Panc1 (cell line): ENCODE measurements around the gene LRRC59.
"Not testable (repeated sequence)": the region's sequence is repeated elsewhere in the genome, so short reads cannot be mapped to it uniquely, and the experiment has no call there.

Experiments
- CTCF ChIP-seq: fragments of 450-650 bp; IDR thresholded peaks from 2 replicates; pipeline ENCODE4 v1.5.1; 2017; ENCODE audit warnings: mild to moderate bottlenecking
- POLR2AphosphoS5 ChIP-seq: IDR thresholded peaks from 2 replicates; pipeline ENCODE4 v1.6.1; 2012; ENCODE audit warnings: mild to moderate bottlenecking, low read depth, low read length, moderate library complexity
- TCF7L2 ChIP-seq: IDR thresholded peaks from 2 replicates; pipeline ENCODE4 v1.6.1; 2011; ENCODE audit warnings: mild to moderate bottlenecking, low read depth, low read length, inconsistent platforms
- TF ChIP-seq, protein P1 (sequence below), 2 experiments: IDR thresholded peaks; 2 replicates each; pipeline ENCODE4 v1.6.1; 2011 to 2012; ENCODE audit warnings: low read depth in 2 of 2, control low read depth in 1 of 2, low read length in 1 of 2, mild to moderate bottlenecking in 1 of 2, moderate library complexity in 1 of 2; ENCODE audit not compliant: insufficient read depth in 1 of 2

- TF ChIP-seq POLR2AphosphoS5, CTCF, TCF7L2: not testable (repeated sequence)
- TF ChIP-seq, protein P1, sequence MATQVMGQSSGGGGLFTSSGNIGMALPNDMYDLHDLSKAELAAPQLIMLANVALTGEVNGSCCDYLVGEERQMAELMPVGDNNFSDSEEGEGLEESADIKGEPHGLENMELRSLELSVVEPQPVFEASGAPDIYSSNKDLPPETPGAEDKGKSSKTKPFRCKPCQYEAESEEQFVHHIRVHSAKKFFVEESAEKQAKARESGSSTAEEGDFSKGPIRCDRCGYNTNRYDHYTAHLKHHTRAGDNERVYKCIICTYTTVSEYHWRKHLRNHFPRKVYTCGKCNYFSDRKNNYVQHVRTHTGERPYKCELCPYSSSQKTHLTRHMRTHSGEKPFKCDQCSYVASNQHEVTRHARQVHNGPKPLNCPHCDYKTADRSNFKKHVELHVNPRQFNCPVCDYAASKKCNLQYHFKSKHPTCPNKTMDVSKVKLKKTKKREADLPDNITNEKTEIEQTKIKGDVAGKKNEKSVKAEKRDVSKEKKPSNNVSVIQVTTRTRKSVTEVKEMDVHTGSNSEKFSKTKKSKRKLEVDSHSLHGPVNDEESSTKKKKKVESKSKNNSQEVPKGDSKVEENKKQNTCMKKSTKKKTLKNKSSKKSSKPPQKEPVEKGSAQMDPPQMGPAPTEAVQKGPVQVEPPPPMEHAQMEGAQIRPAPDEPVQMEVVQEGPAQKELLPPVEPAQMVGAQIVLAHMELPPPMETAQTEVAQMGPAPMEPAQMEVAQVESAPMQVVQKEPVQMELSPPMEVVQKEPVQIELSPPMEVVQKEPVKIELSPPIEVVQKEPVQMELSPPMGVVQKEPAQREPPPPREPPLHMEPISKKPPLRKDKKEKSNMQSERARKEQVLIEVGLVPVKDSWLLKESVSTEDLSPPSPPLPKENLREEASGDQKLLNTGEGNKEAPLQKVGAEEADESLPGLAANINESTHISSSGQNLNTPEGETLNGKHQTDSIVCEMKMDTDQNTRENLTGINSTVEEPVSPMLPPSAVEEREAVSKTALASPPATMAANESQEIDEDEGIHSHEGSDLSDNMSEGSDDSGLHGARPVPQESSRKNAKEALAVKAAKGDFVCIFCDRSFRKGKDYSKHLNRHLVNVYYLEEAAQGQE (IDR thresholded peaks at IDR 0.05; ENCODE audit: insufficient read depth in 1 of 2, low read depth in 2 of 2, low read length in 1 of 2): not testable (repeated sequence)
Measured at GRCh38 chr17:50405351-50405750, 8.0 kb upstream of the LRRC59 start.
